Activated CD8-positive, alpha-beta T cell treated with anti-CD3 and anti-CD28 coated beads for 36 hours (primary cell): Measurements from ENCODE around the gene NDUFAF4. TPM values are rescaled to one million over a fixed set of nuclear protein-coding genes. Genes with fewer than 3 reads are reported as not detected.

Experiments
- ATAC-seq: fragments of 200-7000 bp; cut with Tn5 transposase; one replicate; pipeline ENCODE4 v1.10.0; 2021; ENCODE audit warnings: mild to moderate bottlenecking, moderate library complexity
- CTCF ChIA-PET: fragments of 350-600 bp; sonication (Branson Sonifier 250); formaldehyde crosslinking; loops from one replicate; lab custom pipeline; 2021; ENCODE audit warnings: antibody characterized with exemption; lab: Charles Lee
- POLR2A ChIA-PET: fragments of 350-600 bp; sonication (Branson Sonifier 250); formaldehyde crosslinking; loops from one replicate; lab custom pipeline; 2021; ENCODE audit warnings: antibody characterized with exemption; lab: Charles Lee
- DNase-seq: peaks from one replicate; pipeline ENCODE4 v3.0.0-alpha.2; 2020
- H3K27ac Mint-ChIP-seq: one replicate; pipeline ENCODE4 v1.8.0; 2021; ENCODE audit warnings: mild to moderate bottlenecking, mixed read lengths
- H3K27me3 Mint-ChIP-seq: one replicate; pipeline ENCODE4 v1.8.0; 2021; ENCODE audit warnings: mixed read lengths
- H3K36me3 Mint-ChIP-seq: one replicate; pipeline ENCODE4 v1.8.0; 2021; ENCODE audit warnings: low read depth, mixed read lengths
- H3K4me1 Mint-ChIP-seq: one replicate; pipeline ENCODE4 v1.8.0; 2021; ENCODE audit warnings: low read depth, mixed read lengths
- H3K4me3 Mint-ChIP-seq: one replicate; pipeline ENCODE4 v1.8.0; 2021; ENCODE audit warnings: mild to moderate bottlenecking, moderate library complexity, mixed read lengths
- H3K9me3 Mint-ChIP-seq: one replicate; pipeline ENCODE4 v1.8.0; 2021; ENCODE audit warnings: mixed read lengths
- intact Hi-C: fragments of 100-400 bp; cut with micrococcal nuclease; formaldehyde crosslinking; loops from one replicate; pipeline ENCODE4 v1.10.0; 2022
- total RNA-seq, 2 experiments: library from RNA; stranded (reverse); gene quantifications; one replicate each; pipeline ENCODE4 v1.2.3, GENCODE V29; 2021
- TF ChIP-seq, protein P1 (sequence below): fragments of 200-600 bp; IDR thresholded peaks from one replicate; pipeline ENCODE4 v1.8.0; 2022; ENCODE audit warnings: antibody characterized with exemption, mild to moderate bottlenecking

Gene NDUFAF4
- total RNA-seq: 10 to 100 TPM; 62.5 to 64.6 TPM

DNA sequence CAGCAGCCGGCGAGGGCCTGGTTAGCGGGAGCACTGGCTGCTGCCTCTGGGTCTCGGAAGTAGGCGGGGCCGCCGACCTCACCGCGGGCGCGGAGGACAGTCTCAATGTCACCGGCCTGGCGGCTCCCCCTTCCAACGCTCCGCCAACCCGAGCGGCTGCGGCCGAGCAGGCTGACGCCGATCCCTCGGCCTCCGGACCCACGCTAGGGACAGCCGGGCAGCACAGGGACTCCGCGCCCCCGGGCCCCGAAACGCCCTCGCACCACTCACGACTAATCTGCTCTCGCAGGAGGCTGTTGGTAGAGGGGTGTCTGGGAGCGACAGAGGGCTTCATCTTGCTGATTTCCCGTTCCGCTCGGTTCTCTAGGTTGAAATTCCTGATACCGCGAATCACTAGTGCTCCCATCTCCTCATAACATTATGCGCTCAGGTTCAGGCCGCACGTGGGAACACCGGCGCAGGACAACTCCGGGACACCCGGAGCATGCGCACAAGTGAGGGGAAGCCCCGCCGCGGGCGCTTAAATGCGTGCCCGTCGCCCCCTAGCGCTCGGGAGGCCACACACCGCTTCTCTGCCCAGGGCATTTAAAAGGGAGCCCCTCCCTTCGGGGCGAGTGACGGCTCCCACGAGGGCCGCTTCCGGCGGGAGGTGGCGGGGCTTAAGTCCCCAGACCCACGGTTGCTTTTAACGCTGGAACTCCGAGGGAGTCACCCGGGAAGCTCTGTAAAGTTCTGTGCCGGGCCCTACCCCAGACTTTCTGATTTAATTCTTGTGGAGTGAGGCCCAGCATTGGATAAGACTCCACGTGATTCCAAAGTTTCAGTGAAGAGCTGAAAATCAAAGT is at the start of gene NDUFAF4:
Gene NDUFAF4 (minus strand): TSS at position 496 of the 845 bp plus-strand sequence. CDS start 90 bp downstream, at position 406.
- peaks cover 25% of the 10 kb centered on the region for H3K4me1 Mint-ChIP-seq
- H3K27ac Mint-ChIP-seq: peak within 1 kb of the TSS; percentile 79
- H3K9me3 Mint-ChIP-seq: no peaks in the 10 kb centered on the region
- H3K36me3 Mint-ChIP-seq: peaks cover 22% of the 10 kb centered on the region
- CTCF ChIA-PET: interaction anchor here (0.7 to 4.8 kb wide), 14 partner anchors 10 to 352 kb away, joined by 3 to 62 read pairs (median 4); no protein-coding TSS in a partner anchor
- TF ChIP-seq, protein P1, sequence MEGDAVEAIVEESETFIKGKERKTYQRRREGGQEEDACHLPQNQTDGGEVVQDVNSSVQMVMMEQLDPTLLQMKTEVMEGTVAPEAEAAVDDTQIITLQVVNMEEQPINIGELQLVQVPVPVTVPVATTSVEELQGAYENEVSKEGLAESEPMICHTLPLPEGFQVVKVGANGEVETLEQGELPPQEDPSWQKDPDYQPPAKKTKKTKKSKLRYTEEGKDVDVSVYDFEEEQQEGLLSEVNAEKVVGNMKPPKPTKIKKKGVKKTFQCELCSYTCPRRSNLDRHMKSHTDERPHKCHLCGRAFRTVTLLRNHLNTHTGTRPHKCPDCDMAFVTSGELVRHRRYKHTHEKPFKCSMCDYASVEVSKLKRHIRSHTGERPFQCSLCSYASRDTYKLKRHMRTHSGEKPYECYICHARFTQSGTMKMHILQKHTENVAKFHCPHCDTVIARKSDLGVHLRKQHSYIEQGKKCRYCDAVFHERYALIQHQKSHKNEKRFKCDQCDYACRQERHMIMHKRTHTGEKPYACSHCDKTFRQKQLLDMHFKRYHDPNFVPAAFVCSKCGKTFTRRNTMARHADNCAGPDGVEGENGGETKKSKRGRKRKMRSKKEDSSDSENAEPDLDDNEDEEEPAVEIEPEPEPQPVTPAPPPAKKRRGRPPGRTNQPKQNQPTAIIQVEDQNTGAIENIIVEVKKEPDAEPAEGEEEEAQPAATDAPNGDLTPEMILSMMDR: peak; percentile 86
- ATAC-seq (peak; percentile 94), DNase-seq (peak; percentile 97)
- intact Hi-C loops: loop anchor here (2.0 to 10.0 kb wide), 4 partner anchors 25 to 387 kb away; partner anchors contain the start of genes GPR63 and MMS22L
- peak within 1 kb of the TSS; percentile 73 for H3K4me3 Mint-ChIP-seq
- H3K27me3 Mint-ChIP-seq: peaks cover 12% of the 10 kb centered on the region
- POLR2A ChIA-PET: interaction anchor here (0.5 to 1.1 kb wide), 5 partner anchors 10 to 379 kb away, joined by 3 to 5 read pairs (median 3); no protein-coding TSS in a partner anchor

DNA sequence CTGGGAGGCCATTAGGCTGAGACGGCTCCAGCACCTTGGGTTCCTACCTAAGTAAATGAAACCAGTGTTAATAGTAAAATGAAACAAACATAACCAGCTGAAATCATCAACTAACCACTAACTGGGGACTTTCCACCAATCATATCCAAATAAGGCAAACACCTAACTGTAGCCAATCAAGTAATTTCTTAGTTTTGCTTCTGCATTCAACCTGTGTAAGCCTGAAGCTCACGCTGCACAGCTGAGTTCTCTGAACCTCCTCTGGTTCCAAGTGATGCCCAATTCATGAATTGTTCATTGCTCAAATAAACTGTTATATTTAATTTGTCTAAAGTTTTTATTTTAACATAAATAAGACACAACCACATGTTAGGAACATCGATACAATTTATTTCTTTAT is 49.4 kb upstream of the NDUFAF4 start:
- CTCF ChIA-PET: interaction anchor here (1.5 kb wide), 1 partner anchor 9 kb away, joined by 4 read pairs; no protein-coding TSS in a partner anchor

DNA sequence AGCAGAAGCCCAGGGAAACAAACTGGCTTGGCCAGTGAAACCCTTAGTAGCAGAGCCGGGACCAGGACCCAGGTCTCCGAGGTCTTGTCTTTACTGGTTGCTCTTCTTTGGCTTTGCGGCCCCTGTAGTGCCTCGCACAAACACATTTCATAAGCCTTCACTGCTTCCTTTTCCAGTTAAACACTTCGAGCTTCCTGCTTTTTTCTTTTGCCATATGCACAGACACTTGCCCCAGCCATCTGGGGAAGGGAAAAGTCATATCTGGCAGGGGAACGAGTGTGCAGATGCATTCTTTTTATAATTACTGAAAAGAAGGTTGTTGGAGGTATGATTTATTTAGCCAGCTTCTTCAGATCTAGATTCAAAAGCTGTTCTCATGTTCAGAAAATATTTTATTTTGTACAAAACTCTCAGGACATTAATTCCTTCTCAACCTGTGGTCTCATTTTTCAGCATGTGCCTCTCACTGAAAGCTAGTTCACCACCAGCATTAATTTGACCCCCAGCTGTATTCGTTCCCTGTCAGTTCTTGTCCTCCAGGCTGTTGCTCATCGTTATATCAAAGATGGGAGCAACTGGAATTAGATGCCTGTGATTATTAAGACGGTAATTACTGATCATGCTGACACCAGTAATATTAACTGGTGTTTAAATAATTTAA is 46.0 kb upstream of the NDUFAF4 start:
- no peak for DNase-seq
- Mint-ChIP-seq H3K4me3 (no peak overlapping the region), H3K36me3 (no peaks in the 10 kb centered on the region), H3K27me3 (no peaks in the 10 kb centered on the region), H3K4me1 (peaks cover 16% of the 10 kb centered on the region), H3K9me3 (no peaks in the 10 kb centered on the region), H3K27ac (no peak overlapping the region)
- intact Hi-C loops: no loop called here
- TF ChIP-seq, protein P1: no peak
- ChIA-PET POLR2A (no interaction called here), CTCF (interaction anchor here (1.6 kb wide), 1 partner anchor 13 kb away, joined by 4 read pairs; no protein-coding TSS in a partner anchor)
- ATAC-seq: no peak

More for the DNA sequence above, 49.4 kb upstream of the NDUFAF4 start:
- H3K4me1 Mint-ChIP-seq: peaks cover 8% of the 10 kb centered on the region
- H3K9me3 Mint-ChIP-seq: no peaks in the 10 kb centered on the region
- TF ChIP-seq, protein P1: no peak
- H3K27ac Mint-ChIP-seq: peak overlapping the region; percentile 7
- DNase-seq (peak; percentile 8), ATAC-seq (peak; percentile 95)
- H3K4me3 Mint-ChIP-seq: no peak overlapping the region
- H3K36me3 Mint-ChIP-seq: no peaks in the 10 kb centered on the region
- intact Hi-C loops: no loop called here
- POLR2A ChIA-PET: no interaction called here
- H3K27me3 Mint-ChIP-seq: no peaks in the 10 kb centered on the region

DNA sequence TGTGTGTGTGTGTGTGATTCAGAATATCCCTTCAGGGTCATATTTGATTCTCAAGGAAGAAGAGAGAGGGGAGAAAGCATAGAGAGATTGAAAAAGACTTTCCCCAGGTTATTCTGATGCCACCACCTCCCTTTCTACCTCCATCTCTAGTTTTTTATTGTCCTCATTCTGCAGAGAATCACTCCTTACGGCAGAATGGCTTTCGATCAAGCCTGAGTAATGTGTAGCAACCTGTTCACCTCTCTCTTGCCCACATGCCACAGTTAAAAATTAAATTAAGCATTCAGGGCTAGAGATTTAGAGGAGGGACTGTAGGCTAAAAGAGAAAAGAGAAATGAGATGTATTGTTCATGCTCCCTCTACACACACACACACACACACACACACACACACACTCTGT is 45.0 kb upstream of the NDUFAF4 start:
- CTCF ChIA-PET: interaction anchor here (1.5 to 1.6 kb wide), 2 partner anchors 9 to 14 kb away, joined by 4 read pairs; no protein-coding TSS in a partner anchor
- ATAC-seq (no peak), DNase-seq (no peak)
- H3K27ac Mint-ChIP-seq: no peak overlapping the region
- intact Hi-C loops: no loop called here
- H3K4me1 Mint-ChIP-seq: peaks cover 16% of the 10 kb centered on the region
- H3K9me3 Mint-ChIP-seq: no peaks in the 10 kb centered on the region
- POLR2A ChIA-PET: no interaction called here
- H3K27me3 Mint-ChIP-seq: no peaks in the 10 kb centered on the region
- no peak overlapping the region for H3K4me3 Mint-ChIP-seq
- TF ChIP-seq, protein P1: no peak
- no peaks in the 10 kb centered on the region for H3K36me3 Mint-ChIP-seq
